Sigmoid colon (tissue), 7 donors: Measurements from ENCODE around the gene MNT. TPM values are rescaled to one million over a fixed set of nuclear protein-coding genes. Genes with fewer than 3 reads are reported as not detected.

Experiments used
- DNase-seq: peaks from one replicate; pipeline ENCODE4 v3.0.0-alpha.2; 2019
- H3K27ac ChIP-seq, 4 donors: fragments of 200-600 bp; sonication (generic); one replicate each; pipeline ENCODE4 v1.5.1; 2016 to 2019; ENCODE audit warnings: mild to moderate bottlenecking in 1 of 4
- H3K27me3 ChIP-seq, 3 donors: fragments of 200-600 bp; sonication (generic); one replicate each; pipeline ENCODE4 v1.5.1; 2019; ENCODE audit warnings: mild to moderate bottlenecking in 1 of 3
- H3K36me3 ChIP-seq, 4 donors: fragments of 200-600 bp; sonication (generic); one replicate each; pipeline ENCODE4 v1.5.1; 2016 to 2019
- H3K4me1 ChIP-seq, 4 donors: fragments of 200-600 bp; sonication (generic); one replicate each; pipeline ENCODE4 v1.5.1; 2017 to 2019
- H3K4me3 ChIP-seq, 4 donors: fragments of 200-600 bp; sonication (generic); one replicate each; pipeline ENCODE4 v1.5.1; 2017 to 2019; ENCODE audit warnings: mild to moderate bottlenecking in 2 of 4, moderate library complexity in 1 of 4
- H3K9me3 ChIP-seq, 4 donors: fragments of 200-600 bp in 3 of 4; sonication (generic) in 3 of 4; one replicate each; pipeline versions ENCODE4 v1.5.1 to v1.6.1; 2013 to 2019
- EP300 ChIP-seq, 4 donors: sonication (generic); formaldehyde crosslinking; IDR thresholded peaks; one replicate each; pipeline ENCODE4 v1.6.1; 2017; ENCODE audit warnings: antibody characterized with exemption in 4 of 4
- POLR2A ChIP-seq, 2 donors: fragments of 450-650 bp; IDR thresholded peaks; one replicate each; pipeline ENCODE4 v1.6.1; 2016; ENCODE audit warnings: antibody characterized with exemption in 2 of 2, mild to moderate bottlenecking in 2 of 2, moderate library complexity in 2 of 2
- POLR2AphosphoS5 ChIP-seq, 4 donors: sonication (generic); formaldehyde crosslinking; IDR thresholded peaks; one replicate each; pipeline ENCODE4 v1.6.1; 2017; ENCODE audit warnings: antibody characterized with exemption in 4 of 4
- WGBS, 2 donors: extraction: QIAGEN DNeasy Blood & Tissue Kit; methylation state at CpG; one replicate each; pipeline ENCODE4 v1.1.7; 2013; 5-methylcytosine and 5-hydroxymethylcytosine counted together
- intact Hi-C: fragments of 100-400 bp; cut with DNase I; formaldehyde crosslinking; loops from one replicate; pipeline ENCODE4 v1.15.1; 2023
- polyA plus RNA-seq, 3 donors: library from polyadenylated mRNA; stranded (reverse); fragments of 200-250 nt; gene quantifications; one replicate each; pipeline ENCODE4 v1.2.3, GENCODE V29; 2013
- total RNA-seq, 4 donors: library from RNA; depleted of rRNA; stranded (reverse); fragments of >200 nt; gene quantifications; one replicate each; pipeline ENCODE4 v1.1.0, GENCODE V29; 2016
- TF ChIP-seq, protein P1 (sequence below), 4 experiments: fragments of 450-650 bp in 3 of 4; fragments of 200-600 bp in 1 of 4; IDR thresholded peaks; one replicate each; pipeline ENCODE4 v1.5.1; 2016 to 2019; ENCODE audit warnings: antibody characterized with exemption in 4 of 4, mild to moderate bottlenecking in 3 of 4, moderate library complexity in 2 of 4
- donor health status: healthy with polysubstance abuse.
- donor health status: Bipolar disorder and iron deficiency.
- donor health status: healthy.

The MNT gene
- total and polyA plus RNA-seq, 7 donors: 2.1 to 24.1 (median 7.7) TPM

DNA sequence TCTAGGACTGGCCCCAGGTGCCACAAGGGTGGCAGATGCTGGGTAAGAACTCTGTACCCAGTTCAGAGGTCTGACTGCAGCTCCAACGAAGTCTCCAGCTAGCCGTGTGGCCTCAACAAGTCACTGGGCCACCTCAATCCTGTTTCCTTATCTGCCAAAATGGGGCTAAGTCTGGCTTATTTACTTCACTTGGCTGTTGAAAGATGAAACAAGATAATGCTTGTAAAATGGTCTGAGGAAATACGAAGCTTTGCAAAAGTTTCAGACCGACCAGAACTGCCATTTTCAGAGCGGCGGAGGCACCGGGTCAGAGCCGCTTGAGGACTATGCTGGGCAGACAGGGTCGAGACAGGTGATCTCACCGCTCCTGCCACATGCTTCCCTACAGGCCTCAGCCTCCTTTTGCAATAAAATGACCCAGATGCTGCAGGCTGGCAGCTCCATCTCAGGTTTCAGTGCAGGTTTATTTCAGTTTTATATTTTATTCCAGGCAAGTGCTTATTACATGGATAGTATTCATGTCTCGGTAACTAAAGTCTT, 17.2 kb downstream of the MNT start:
- Histone ChIP-seq H3K4me3 (no peak overlapping the region), H3K36me3 (peaks cover 0 to 67% (median 25%) of the 10 kb centered on the region in 4 donors), H3K27ac (peak overlapping the region in 3 of 4 donors; percentile 42 to 56 (median 51)), H3K9me3 (no peaks in the 10 kb centered on the region), H3K4me1 (peaks cover 0 to 29% (median 23%) of the 10 kb centered on the region in 4 donors), H3K27me3 (no peaks in the 10 kb centered on the region)
- TF ChIP-seq EP300 (IDR thresholded peaks at IDR 0.05): no peak
- no peak for TF ChIP-seq POLR2A (IDR thresholded peaks at IDR 0.05)
- no peak for TF ChIP-seq POLR2AphosphoS5 (IDR thresholded peaks at IDR 0.05)
- TF ChIP-seq, protein P1, sequence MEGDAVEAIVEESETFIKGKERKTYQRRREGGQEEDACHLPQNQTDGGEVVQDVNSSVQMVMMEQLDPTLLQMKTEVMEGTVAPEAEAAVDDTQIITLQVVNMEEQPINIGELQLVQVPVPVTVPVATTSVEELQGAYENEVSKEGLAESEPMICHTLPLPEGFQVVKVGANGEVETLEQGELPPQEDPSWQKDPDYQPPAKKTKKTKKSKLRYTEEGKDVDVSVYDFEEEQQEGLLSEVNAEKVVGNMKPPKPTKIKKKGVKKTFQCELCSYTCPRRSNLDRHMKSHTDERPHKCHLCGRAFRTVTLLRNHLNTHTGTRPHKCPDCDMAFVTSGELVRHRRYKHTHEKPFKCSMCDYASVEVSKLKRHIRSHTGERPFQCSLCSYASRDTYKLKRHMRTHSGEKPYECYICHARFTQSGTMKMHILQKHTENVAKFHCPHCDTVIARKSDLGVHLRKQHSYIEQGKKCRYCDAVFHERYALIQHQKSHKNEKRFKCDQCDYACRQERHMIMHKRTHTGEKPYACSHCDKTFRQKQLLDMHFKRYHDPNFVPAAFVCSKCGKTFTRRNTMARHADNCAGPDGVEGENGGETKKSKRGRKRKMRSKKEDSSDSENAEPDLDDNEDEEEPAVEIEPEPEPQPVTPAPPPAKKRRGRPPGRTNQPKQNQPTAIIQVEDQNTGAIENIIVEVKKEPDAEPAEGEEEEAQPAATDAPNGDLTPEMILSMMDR (IDR thresholded peaks at IDR 0.05): no peak
- intact Hi-C loops: no loop called here
- WGBS, 2 donors: 85 to 88% methylated on average over 11 of the region's 11 CpGs
- no peak for DNase-seq

DNA sequence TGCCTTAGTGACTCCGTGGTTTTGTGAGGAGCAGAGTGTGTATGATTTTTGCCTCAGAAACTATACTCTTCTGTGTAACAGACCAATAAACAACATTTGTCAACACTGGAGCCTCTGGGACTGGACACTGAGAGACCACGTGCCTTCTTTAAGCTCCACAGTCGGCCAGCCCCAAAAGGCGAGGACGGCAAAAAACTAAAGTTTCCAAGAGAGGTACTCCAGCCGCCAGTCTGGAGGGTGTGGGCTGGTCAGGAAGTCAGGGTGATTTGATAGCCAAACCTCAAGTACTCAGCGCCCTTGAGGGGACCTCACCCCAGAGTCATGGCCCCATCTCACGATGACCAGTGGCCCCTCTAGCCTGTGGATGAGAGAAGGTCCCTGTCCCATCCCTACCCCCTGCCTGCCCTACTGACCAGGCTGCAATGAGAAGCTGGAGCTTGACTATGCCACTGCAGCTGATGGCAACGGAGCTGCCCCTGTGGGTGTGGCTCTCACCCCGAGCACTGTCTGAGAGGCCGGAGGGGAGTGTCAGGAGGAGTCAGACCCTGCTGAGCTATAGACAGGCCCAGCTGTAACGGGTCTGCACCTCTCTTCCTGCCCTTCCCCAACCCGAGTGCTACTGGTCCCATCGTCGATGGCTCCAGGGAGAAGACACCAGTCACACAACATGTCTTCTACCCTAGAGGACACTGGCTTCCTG, 19.8 kb downstream of the MNT start:
- DNase-seq: no peak
- Histone ChIP-seq H3K4me1 (peaks cover 0 to 29% (median 22%) of the 10 kb centered on the region in 4 donors), H3K9me3 (no peaks in the 10 kb centered on the region), H3K36me3 (peaks cover 7 to 71% (median 25%) of the 10 kb centered on the region in 4 donors), H3K4me3 (no peak overlapping the region), H3K27ac (no peak overlapping the region), H3K27me3 (no peaks in the 10 kb centered on the region)
- 81 to 88% methylated on average over 15 of the region's 15 CpGs for WGBS, 2 donors
- TF ChIP-seq, protein P1 (IDR thresholded peaks at IDR 0.05): no peak
- TF ChIP-seq EP300 (IDR thresholded peaks at IDR 0.05) (no peak), POLR2AphosphoS5 (IDR thresholded peaks at IDR 0.05) (no peak), POLR2A (IDR thresholded peaks at IDR 0.05) (no peak)
- intact Hi-C loops: no loop called here

- Histone ChIP-seq H3K4me3 (no peak overlapping the region), H3K4me1 (peaks cover 0 to 23% (median 20%) of the 10 kb centered on the region in 4 donors), H3K9me3 (no peaks in the 10 kb centered on the region), H3K36me3 (peaks cover 12 to 71% (median 27%) of the 10 kb centered on the region in 4 donors), H3K27me3 (no peaks in the 10 kb centered on the region), H3K27ac (peak overlapping the region in 1 of 4 donors; percentile 7)
- WGBS, 2 donors: 87 to 89% methylated on average over 16 of the region's 16 CpGs
- intact Hi-C loops: no loop called here
- no peak for TF ChIP-seq POLR2A (IDR thresholded peaks at IDR 0.05)
- no peak for TF ChIP-seq POLR2AphosphoS5 (IDR thresholded peaks at IDR 0.05)
- TF ChIP-seq, protein P1 (IDR thresholded peaks at IDR 0.05): no peak
- TF ChIP-seq EP300 (IDR thresholded peaks at IDR 0.05): no peak
- no peak for DNase-seq
These were observed 20.5 kb downstream of the MNT start for GRCh38 chr17:2380226-2380922.

GRCh38 chr17:2379489-2380225, 21.2 kb downstream of the MNT start:
- no peak overlapping the region for H3K4me3 ChIP-seq
- H3K27me3 ChIP-seq: no peaks in the 10 kb centered on the region
- 89 to 91% methylated on average over 25 of the region's 25 CpGs for WGBS, 2 donors
- peaks cover 12 to 71% (median 28%) of the 10 kb centered on the region in 4 donors for H3K36me3 ChIP-seq
- peak overlapping the region in 1 of 4 donors; percentile 7 for H3K27ac ChIP-seq
- peaks cover 0 to 16% (median 15%) of the 10 kb centered on the region in 4 donors for H3K4me1 ChIP-seq
- no peaks in the 10 kb centered on the region for H3K9me3 ChIP-seq
- intact Hi-C loops: no loop called here
- DNase-seq: no peak
- TF ChIP-seq, protein P1 (IDR thresholded peaks at IDR 0.05): no peak
- TF ChIP-seq POLR2AphosphoS5 (IDR thresholded peaks at IDR 0.05) (no peak), EP300 (IDR thresholded peaks at IDR 0.05) (no peak), POLR2A (IDR thresholded peaks at IDR 0.05) (no peak)
